Measurements from ENCODE around the gene INPP5K.

Gene INPP5K

GRCh38 chr17:1485423-1486376, 30.7 kb downstream of the INPP5K start:
- peak in 1 of 3 donors; percentile 44 for DNase-seq (ENCODE audit: low read depth in 3 of 3)

GRCh38 chr17:1484676-1485422, 31.6 kb downstream of the INPP5K start:
- DNase-seq (ENCODE audit: low read depth in 3 of 3): no peak

- DNase-seq (ENCODE audit: low read depth in 3 of 3): no peak
Observed at GRCh38 chr17:1484060-1484535, 32.3 kb downstream of the INPP5K start.

- DNase-seq (ENCODE audit: low read depth in 3 of 3): no peak
Observed at GRCh38 chr17:1482680-1483079, 33.7 kb downstream of the INPP5K start.

- no peak for DNase-seq (ENCODE audit: low read depth in 3 of 3)
Observed at GRCh38 chr17:1481736-1482135, 34.7 kb downstream of the INPP5K start.

GRCh38 chr17:1480747-1481465, 35.5 kb downstream of the INPP5K start:
- DNase-seq (ENCODE audit: low read depth in 3 of 3): no peak

- no peak for DNase-seq (ENCODE audit: low read depth in 3 of 3)
Observed at GRCh38 chr17:1478418-1478817, 38.0 kb downstream of the INPP5K start.

GRCh38 chr17:1475321-1475854, 41.0 kb downstream of the INPP5K start:
- no peak for DNase-seq (ENCODE audit: low read depth in 3 of 3)

GRCh38 chr17:1474402-1475189, 41.8 kb downstream of the INPP5K start:
- no peak for DNase-seq (ENCODE audit: low read depth in 3 of 3)

- DNase-seq (ENCODE audit: low read depth in 3 of 3): no peak
Observed at GRCh38 chr17:1473841-1474240, 42.6 kb downstream of the INPP5K start.

GRCh38 chr17:1473170-1473569, 43.2 kb downstream of the INPP5K start:
- DNase-seq (ENCODE audit: low read depth in 3 of 3): no peak

GRCh38 chr17:1471911-1472821, 44.2 kb downstream of the INPP5K start:
- DNase-seq (ENCODE audit: low read depth in 3 of 3): no peak

- no peak for DNase-seq (ENCODE audit: low read depth in 3 of 3)
Observed at GRCh38 chr17:1471490-1471889, 44.9 kb downstream of the INPP5K start.

- DNase-seq (ENCODE audit: low read depth in 3 of 3): no peak
Observed at GRCh38 chr17:1470755-1471462, 45.5 kb downstream of the INPP5K start.

- no peak for DNase-seq (ENCODE audit: low read depth in 3 of 3)
Observed at GRCh38 chr17:1470071-1470754, 46.2 kb downstream of the INPP5K start.

GRCh38 chr17:1469231-1469852, 47.1 kb downstream of the INPP5K start:
- no peak for DNase-seq (ENCODE audit: low read depth in 3 of 3)

- DNase-seq (ENCODE audit: low read depth in 3 of 3): no peak
Observed at GRCh38 chr17:1467898-1468492, 48.4 kb downstream of the INPP5K start.

GRCh38 chr17:1467258-1467657, 49.2 kb downstream of the INPP5K start:
- DNase-seq (ENCODE audit: low read depth in 3 of 3): no peak
